NCI-H1694 treated with DMSO at 0.1 percent for 48 hours (cell line): ENCODE results near the gene UNKL.

ENCODE experiments used
- DNase-seq: peaks from one replicate; lab custom pipeline; 2025; lab: John Stamatoyannopoulos, UW

UNKL gene

DNA sequence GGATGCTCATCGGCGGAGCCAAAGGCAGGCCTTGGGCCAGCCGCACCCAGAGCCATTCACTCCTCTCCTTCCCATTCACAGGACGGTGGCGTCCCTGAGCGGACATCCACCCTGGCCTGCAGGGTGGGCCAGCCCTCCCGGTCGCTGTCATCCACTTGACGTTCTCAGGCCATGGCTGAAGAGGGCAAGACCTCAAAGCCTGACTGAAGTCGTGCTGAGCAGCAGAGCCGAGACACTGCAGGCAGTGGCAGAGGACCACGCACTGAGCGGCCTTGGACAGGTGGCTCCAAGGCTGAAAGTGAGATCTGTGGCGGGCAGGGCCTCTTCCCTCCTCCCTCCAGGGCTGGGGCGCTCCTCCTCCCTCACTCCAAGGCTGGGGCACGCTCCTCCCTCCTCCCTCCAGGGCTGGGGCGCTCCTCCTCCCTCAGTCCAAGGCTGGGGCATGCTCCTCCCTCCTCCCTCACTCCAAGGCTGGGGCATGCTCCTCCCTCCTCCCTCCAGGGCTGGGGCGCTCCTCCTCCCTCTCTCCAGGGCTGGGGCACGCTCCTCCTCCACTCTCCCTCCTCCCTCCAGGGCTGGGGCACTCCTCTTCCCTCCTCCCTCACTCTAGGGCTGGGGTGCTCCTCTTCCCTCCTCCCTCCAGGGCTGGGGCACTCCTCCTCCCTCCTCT is 38.6 kb downstream of the UNKL start:
- no peak for DNase-seq

GRCh38 chr16:1375298-1375640 is 39.2 kb downstream of the UNKL start:
- DNase-seq: no peak

DNA sequence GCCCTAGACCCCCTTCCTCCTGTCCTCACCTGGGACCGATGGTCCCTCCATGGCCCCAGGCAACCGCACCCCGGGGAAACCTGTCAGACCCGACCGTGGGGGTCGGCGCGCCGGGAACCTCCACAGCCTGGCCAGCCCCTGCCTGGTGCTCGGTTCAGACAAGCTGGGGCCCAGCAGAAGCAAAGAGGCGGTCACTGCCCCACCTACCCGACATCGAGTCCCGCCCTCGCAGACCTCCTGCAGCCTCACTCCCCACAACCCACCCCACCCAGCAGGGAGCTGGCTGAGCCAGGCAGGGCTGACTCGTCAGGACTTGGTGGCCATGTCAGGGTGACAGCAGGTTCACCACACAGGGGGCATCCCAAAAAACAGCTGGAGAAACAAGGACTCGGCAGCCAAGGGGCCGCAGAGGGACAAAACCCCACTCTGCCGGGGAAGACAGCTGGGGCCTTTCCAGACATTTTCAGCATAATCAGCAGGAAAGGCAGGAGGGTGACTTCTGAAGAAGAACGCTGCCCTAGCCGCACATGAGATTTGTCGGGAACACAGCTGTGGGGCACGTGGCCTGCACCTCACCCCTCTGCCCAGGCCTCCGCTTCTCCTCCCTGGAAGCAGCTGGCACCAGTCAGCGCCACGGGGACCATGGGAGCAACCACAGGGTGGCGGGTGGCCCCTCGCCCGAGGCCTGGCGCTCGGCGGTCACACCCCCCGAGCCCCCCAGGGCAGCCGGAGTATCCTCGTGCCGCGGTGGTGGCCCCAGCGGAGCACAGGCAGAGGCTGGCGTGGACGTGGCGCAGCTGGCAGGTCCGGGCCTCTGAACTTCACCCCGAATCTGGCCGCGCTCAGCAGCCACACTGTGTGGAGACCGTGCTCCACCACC is 39.8 kb downstream of the UNKL start:
- no peak for DNase-seq

- no peak for DNase-seq
These were observed 42.1 kb downstream of the UNKL start for GRCh38 chr16:1372292-1372950.

GRCh38 chr16:1371054-1371978 is 43.2 kb downstream of the UNKL start:
- no peak for DNase-seq

- no peak for DNase-seq
These were observed 46.9 kb downstream of the UNKL start for GRCh38 chr16:1367486-1368174.

DNA sequence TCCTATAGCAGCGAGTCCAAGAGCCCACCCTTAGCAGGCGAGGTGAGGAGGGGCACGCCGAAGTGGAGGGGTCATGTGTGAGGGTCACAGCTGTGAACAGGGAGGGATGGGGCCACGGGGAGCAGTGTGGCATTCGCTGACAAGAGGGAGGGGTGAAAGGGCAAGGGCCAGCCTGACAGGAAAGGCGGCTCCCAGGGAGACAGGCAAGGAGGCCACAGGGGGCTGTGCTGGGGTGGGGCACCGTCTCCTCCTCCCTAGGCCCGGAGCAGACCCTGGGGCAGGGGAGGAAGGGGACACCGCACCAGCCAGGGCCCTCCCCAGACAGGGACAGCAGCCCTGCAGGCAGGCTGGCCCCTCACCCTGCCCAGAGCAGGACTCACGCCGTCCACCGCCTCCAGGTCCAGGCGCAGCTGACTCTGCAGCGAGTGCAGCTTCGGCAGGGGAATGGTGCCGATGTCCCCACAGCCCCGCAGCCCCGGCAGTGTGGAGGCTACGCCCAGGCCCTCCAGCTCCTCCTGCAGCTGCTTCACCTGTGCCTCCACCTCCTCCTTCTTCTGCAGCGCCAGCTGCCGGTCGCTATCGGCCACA is 47.7 kb downstream of the UNKL start:
- no peak for DNase-seq

- no peak for DNase-seq
These were observed 48.3 kb downstream of the UNKL start for GRCh38 chr16:1366060-1366711.

DNA sequence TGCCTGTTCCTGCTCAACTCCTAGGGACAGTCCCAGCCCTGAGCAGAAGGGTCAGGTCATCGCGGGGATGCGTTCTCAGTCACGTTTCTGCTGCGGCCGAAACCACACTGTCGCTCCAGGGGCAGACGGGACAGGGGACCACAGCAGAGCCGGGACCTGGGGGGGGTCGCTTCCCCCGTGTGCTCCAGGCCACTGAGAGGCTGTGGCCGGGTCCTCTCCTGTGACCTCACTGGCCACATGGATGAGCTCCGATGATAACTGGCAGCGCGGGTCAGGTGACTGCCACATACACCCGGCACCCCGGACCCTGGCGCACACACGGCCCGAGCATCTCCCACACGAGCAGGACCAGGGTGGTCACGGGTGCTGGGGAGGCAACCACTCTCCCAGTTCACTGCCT is 50.0 kb downstream of the UNKL start:
- no peak for DNase-seq

DNA sequence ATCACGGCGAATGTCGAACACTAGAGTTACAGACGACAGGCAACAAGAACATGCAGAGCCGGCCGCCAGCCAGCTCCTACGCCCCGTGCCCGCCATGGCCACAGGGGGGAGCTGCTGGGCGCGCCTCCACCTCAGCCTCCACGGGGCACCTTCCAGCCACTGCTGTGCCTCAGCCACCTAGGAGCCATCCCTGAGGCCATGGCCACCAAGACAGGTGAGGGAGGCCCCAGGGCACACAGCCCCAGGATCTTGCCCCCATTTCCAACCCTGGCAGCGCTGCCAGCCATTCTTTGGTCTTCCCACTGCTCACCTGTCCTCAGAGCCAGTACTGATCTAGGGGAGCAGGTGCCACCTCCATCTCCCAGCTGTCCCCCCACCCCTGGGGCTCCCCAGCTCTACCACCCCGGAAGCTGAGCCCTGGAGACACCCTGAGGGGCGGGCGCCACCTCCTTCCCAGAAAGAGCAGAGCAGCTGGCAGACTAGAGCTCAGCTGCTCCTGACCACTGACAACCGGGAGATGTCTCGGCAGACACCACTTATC is 50.9 kb downstream of the UNKL start:
- DNase-seq: peak; percentile 4

GRCh38 chr16:1362807-1363206 is 51.7 kb downstream of the UNKL start:
- no peak for DNase-seq

- no peak for DNase-seq
These were observed 52.7 kb downstream of the UNKL start for GRCh38 chr16:1361685-1362360.

- DNase-seq: no peak
These were observed 56.5 kb downstream of the UNKL start for GRCh38 chr16:1357906-1358566.

GRCh38 chr16:1356061-1356900 is 58.2 kb downstream of the UNKL start:
- no peak for DNase-seq

- no peak for DNase-seq
These were observed 58.9 kb downstream of the UNKL start for GRCh38 chr16:1355591-1355990.

GRCh38 chr16:1354815-1355540 is 59.5 kb downstream of the UNKL start:
- DNase-seq: no peak

DNA sequence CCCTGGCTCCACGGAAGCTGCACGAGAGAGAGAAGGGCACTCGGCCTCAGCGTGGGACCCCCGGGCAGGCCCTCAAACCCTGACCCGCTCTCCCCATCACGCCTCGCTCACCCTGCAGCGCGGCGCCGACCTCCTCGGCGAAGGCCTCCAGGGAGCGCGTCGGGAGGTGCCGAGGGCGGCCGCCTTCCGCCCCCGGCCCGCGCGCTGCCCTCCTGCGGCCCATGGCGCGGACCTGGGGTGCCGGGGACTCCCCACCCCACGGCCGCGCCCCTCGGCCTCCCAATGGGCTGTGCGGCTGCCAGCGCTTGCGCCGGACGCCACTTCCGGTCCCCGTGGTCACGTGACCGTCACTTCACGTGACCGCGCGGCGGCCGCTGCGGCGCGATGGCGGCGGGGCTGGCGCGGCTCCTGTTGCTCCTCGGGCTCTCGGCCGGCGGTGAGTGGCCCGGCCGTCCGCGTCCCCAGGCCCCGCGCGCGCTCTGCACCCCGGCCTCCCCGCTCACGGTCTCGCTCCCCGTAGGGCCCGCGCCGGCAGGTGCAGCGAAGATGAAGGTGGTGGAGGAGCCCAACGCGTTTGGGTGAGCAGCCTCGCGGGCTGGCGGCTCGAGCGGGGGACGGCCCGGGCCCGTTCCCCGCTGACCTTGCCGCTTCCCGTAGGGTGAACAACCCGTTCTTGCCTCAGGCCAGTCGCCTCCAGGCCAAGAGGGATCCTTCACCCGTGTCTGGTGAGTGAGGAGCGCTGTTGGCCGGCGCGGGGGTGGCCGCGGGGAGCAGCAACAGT is 62.7 kb downstream of the UNKL start, which contains the start of the genes GNPTG and TSR3:
Gene GNPTG, plus strand, starts transcription at position 350 of the 781 bp plus-strand sequence. Its CDS starts 35 bp downstream, at position 385.
Gene TSR3, minus strand, starts transcription at position 297 of the 781 bp plus-strand sequence. Its CDS starts 74 bp downstream, at position 223.
- peak; percentile 7 for DNase-seq
